ENCODE data around the gene AP2A1.

The AP2A1 gene

DNA sequence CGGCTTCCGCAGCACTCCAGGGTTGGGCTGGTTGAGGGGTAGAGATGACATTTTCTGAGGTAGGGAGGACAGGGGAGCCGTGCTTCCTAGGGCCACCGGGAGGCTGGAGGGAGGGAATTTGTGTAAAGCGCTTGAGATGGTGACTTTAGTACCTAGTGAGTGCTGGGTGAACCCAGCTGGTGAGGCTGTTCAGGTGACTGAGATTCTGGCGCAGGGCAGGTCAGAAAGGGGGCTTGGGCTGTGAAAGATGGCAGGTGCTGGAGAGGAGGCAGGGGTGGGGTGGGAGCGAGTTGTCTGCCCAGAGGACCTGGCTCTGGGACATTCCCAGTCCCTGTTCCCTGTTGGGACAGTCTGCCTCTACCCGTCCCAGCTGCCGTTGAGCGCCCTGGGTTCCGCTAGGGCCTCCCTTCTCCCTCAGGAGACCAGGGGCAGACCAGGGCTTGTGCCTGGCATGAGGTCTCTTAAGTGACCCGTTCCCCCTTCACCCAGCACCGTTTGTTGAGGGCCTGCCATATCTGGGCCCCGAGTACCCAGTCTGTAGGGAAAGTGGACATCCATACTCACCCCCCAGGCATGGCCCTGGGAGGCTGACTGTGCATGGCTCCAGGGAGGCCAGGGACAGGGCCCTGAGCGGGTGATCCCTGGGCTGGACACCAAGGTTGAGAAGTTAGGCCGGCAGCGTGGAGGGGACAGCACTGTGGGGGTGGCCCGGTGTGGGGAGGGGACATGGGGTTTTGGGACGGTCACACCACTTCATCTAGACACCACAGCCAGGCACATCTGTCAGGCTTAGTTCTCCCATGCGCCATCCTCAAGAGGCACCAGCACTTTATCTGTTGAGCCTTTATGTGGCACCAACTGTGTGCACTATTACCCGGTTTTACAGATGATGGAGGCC is 89.1 kb downstream of the AP2A1 start:
- no peak for DNase-seq (ENCODE audit: low read depth)

DNA sequence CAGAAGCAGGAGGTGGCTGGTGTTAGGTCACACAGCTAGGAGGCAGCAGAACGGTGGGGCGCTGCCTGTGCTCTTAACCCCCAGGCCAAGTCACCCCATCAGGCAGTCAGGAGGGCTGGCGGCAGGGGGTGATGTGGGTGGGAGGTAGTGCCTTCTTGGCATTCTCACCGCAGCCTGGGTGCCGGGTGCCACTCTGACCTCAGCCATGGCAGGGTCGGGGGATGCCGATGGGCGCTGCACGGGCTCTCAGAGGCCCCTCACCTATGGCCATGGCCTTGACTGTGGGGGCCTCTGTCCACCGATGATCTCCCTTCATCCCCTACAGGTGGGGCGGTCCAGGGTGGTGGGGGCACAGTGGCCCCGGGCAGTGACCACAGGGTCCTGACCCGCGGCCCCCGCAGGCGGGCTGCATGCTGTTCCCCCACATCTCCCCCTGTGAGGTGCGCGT is 89.8 kb downstream of the AP2A1 start:
- no peak for DNase-seq (ENCODE audit: low read depth)

Data from stimulated activated CD4-positive, alpha-beta T cell treated with anti-CD3 and anti-CD28 coated beads, Interleukin-2, amount 100 ng/mL, for 4 hours (primary cell).